Activated CD4-positive, alpha-beta T cell treated with anti-CD3 and anti-CD28 coated beads, Interleukin-2, amount 10 ng/mL, durations not matched to agents 7 days and 5 days (primary cell): ENCODE data around the gene CAGE1. TPM values are rescaled to one million over a fixed set of nuclear protein-coding genes. Genes with fewer than 3 reads are reported as not detected.
"Not testable (repeated sequence)": the region's sequence is repeated elsewhere in the genome, so short reads cannot be mapped to it uniquely, and the experiment has no call there.

Source experiments
- CTCF ChIA-PET: fragments of 350-600 bp; sonication (Branson Sonifier 250); formaldehyde crosslinking; loops from one replicate; lab custom pipeline; 2021; ENCODE audit warnings: antibody characterized with exemption; lab: Charles Lee
- POLR2A ChIA-PET: fragments of 350-600 bp; sonication (Branson Sonifier 250); formaldehyde crosslinking; loops from one replicate; lab custom pipeline; 2021; ENCODE audit warnings: antibody characterized with exemption; lab: Charles Lee
- DNase-seq: peaks from one replicate; pipeline ENCODE4 v3.0.0-alpha.2; 2020
- H3K27ac Mint-ChIP-seq: one replicate; pipeline ENCODE4 v1.8.0; 2021; ENCODE audit warnings: mild to moderate bottlenecking, moderate library complexity, mixed read lengths
- H3K27me3 Mint-ChIP-seq: one replicate; pipeline ENCODE4 v1.8.0; 2021; ENCODE audit warnings: mixed read lengths
- H3K36me3 Mint-ChIP-seq: one replicate; pipeline ENCODE4 v1.8.0; 2021; ENCODE audit warnings: low read depth, mixed read lengths
- H3K4me1 Mint-ChIP-seq: one replicate; pipeline ENCODE4 v1.8.0; 2021; ENCODE audit warnings: mixed read lengths
- H3K4me3 Mint-ChIP-seq: one replicate; pipeline ENCODE4 v1.8.0; 2021; ENCODE audit warnings: mild to moderate bottlenecking, moderate library complexity, mixed read lengths
- H3K9me3 Mint-ChIP-seq: one replicate; pipeline ENCODE4 v1.8.0; 2021; ENCODE audit warnings: mixed read lengths
- total RNA-seq, 2 experiments: library from RNA; stranded (reverse); gene quantifications; one replicate each; pipeline ENCODE4 v1.2.3, GENCODE V29; 2021

Gene CAGE1
- total RNA-seq, 2 experiments from 2014 or later: 0.12 TPM; not detected in 1

GRCh38 chr6:7344773-7345450 is 44.6 kb downstream of the CAGE1 start:
- H3K4me3 Mint-ChIP-seq, H3K36me3 Mint-ChIP-seq, H3K9me3 Mint-ChIP-seq, DNase-seq: not testable (repeated sequence)
- Mint-ChIP-seq H3K27me3 (peaks cover 15% of the 10 kb centered on the region), H3K4me1 (peaks cover 11% of the 10 kb centered on the region), H3K27ac (peak overlapping the region; percentile 38)
- POLR2A ChIA-PET: interaction anchor here (0.8 kb wide), 1 partner anchor 57 kb away, joined by 3 read pairs; no protein-coding TSS in a partner anchor
- CTCF ChIA-PET: interaction anchor here (0.6 to 2.0 kb wide), 2 partner anchors 9 to 16 kb away, joined by 4 read pairs; no protein-coding TSS in a partner anchor

GRCh38 chr6:7343546-7344475 is 45.7 kb downstream of the CAGE1 start:
- peaks cover 9% of the 10 kb centered on the region for H3K27me3 Mint-ChIP-seq
- POLR2A ChIA-PET: no interaction called here
- no peak for DNase-seq
- no peak overlapping the region for H3K4me3 Mint-ChIP-seq
- peaks cover 2% of the 10 kb centered on the region for H3K9me3 Mint-ChIP-seq
- H3K4me1 Mint-ChIP-seq: peaks cover 11% of the 10 kb centered on the region
- H3K36me3 Mint-ChIP-seq: no peaks in the 10 kb centered on the region
- CTCF ChIA-PET: interaction anchor here (2.0 kb wide), 1 partner anchor 15 kb away, joined by 4 read pairs; no protein-coding TSS in a partner anchor
- no peak overlapping the region for H3K27ac Mint-ChIP-seq

- ChIA-PET CTCF (interaction anchor here (0.7 to 0.8 kb wide), 2 partner anchors 11 to 18 kb away, joined by 3 to 5 read pairs; no protein-coding TSS in a partner anchor), POLR2A (no interaction called here)
- no peak overlapping the region for H3K27ac Mint-ChIP-seq
- DNase-seq: no peak
- peaks cover 2% of the 10 kb centered on the region for H3K9me3 Mint-ChIP-seq
- peaks cover 2% of the 10 kb centered on the region for H3K27me3 Mint-ChIP-seq
- H3K36me3 Mint-ChIP-seq: no peaks in the 10 kb centered on the region
- H3K4me3 Mint-ChIP-seq: no peak overlapping the region
- H3K4me1 Mint-ChIP-seq: peaks cover 11% of the 10 kb centered on the region
These were observed 47.4 kb downstream of the CAGE1 start for GRCh38 chr6:7341989-7342742.

- peaks cover 11% of the 10 kb centered on the region for H3K4me1 Mint-ChIP-seq
These were observed 48.3 kb downstream of the CAGE1 start for GRCh38 chr6:7341271-7341670.

GRCh38 chr6:7339007-7339732 is 50.4 kb downstream of the CAGE1 start:
- H3K27ac Mint-ChIP-seq, POLR2A ChIA-PET, H3K36me3 Mint-ChIP-seq, H3K27me3 Mint-ChIP-seq, H3K9me3 Mint-ChIP-seq, H3K4me3 Mint-ChIP-seq, H3K4me1 Mint-ChIP-seq, DNase-seq: not testable (repeated sequence)
- CTCF ChIA-PET: interaction anchor here (0.6 to 1.4 kb wide), 2 partner anchors 11 to 200 kb away, joined by 4 to 7 read pairs; no protein-coding TSS in a partner anchor

More at GRCh38 chr6:7341271-7341670, 48.3 kb downstream of the CAGE1 start:
- Mint-ChIP-seq H3K4me3 (no peak overlapping the region), H3K27me3 (peaks cover 6% of the 10 kb centered on the region), H3K27ac (no peak overlapping the region), H3K9me3 (peaks cover 2% of the 10 kb centered on the region), H3K36me3 (no peaks in the 10 kb centered on the region)
- CTCF ChIA-PET: interaction anchor here (0.8 to 1.0 kb wide), 2 partner anchors 10 to 17 kb away, joined by 5 read pairs; no protein-coding TSS in a partner anchor
- POLR2A ChIA-PET: no interaction called here
- DNase-seq: no peak

DNA sequence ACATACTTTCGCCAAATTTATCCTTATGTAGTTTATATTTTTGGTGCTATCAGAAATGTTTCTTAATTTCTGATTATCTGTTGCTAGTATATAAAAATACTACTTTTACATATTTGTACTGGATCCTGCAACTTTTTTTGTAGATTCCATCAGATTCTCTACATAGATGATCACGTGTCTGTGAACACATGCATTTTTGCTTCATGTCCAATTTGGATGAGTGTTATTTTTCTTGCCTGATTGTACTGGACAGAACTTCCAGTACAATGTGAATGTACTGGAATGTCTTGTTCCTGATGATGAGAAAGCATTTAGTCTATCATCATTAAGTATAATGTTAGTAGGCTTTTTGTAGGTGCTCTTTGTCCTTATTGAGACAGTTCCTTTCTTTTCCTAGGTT is 51.5 kb downstream of the CAGE1 start:
- H3K36me3 Mint-ChIP-seq: no peaks in the 10 kb centered on the region
- no peak overlapping the region for H3K4me3 Mint-ChIP-seq
- ChIA-PET POLR2A (no interaction called here), CTCF (interaction anchor here (1.4 kb wide), 1 partner anchor 10 kb away, joined by 4 read pairs; no protein-coding TSS in a partner anchor)
- H3K27me3 Mint-ChIP-seq: peaks cover 7% of the 10 kb centered on the region
- peaks cover 3% of the 10 kb centered on the region for H3K4me1 Mint-ChIP-seq
- DNase-seq: no peak
- H3K9me3 Mint-ChIP-seq: no peaks in the 10 kb centered on the region
- H3K27ac Mint-ChIP-seq: no peak overlapping the region

GRCh38 chr6:7335519-7335918 is 54.0 kb downstream of the CAGE1 start:
- no peaks in the 10 kb centered on the region for H3K9me3 Mint-ChIP-seq
- no peak overlapping the region for H3K4me3 Mint-ChIP-seq
- no peaks in the 10 kb centered on the region for H3K4me1 Mint-ChIP-seq
- no peak for DNase-seq
- H3K36me3 Mint-ChIP-seq: no peaks in the 10 kb centered on the region
- peaks cover 10% of the 10 kb centered on the region for H3K27me3 Mint-ChIP-seq
- POLR2A ChIA-PET: no interaction called here
- H3K27ac Mint-ChIP-seq: no peak overlapping the region
- CTCF ChIA-PET: interaction anchor here (1.3 to 1.4 kb wide), 2 partner anchors 11 to 20 kb away, joined by 3 to 5 read pairs; no protein-coding TSS in a partner anchor

GRCh38 chr6:7334685-7335084 is 54.9 kb downstream of the CAGE1 start:
- H3K36me3 Mint-ChIP-seq: no peaks in the 10 kb centered on the region
- ChIA-PET CTCF (interaction anchor here (1.3 to 1.4 kb wide), 2 partner anchors 10 to 19 kb away, joined by 3 to 5 read pairs; no protein-coding TSS in a partner anchor), POLR2A (no interaction called here)
- H3K4me1 Mint-ChIP-seq: no peaks in the 10 kb centered on the region
- no peak overlapping the region for H3K27ac Mint-ChIP-seq
- H3K27me3 Mint-ChIP-seq: peaks cover 8% of the 10 kb centered on the region
- DNase-seq: no peak
- H3K4me3 Mint-ChIP-seq: no peak overlapping the region
- no peaks in the 10 kb centered on the region for H3K9me3 Mint-ChIP-seq

GRCh38 chr6:7332090-7332745 is 57.3 kb downstream of the CAGE1 start:
- H3K4me3 Mint-ChIP-seq: no peak overlapping the region
- no peak overlapping the region for H3K27ac Mint-ChIP-seq
- CTCF ChIA-PET: interaction anchor here (0.7 to 2.0 kb wide), 3 partner anchors 9 to 89 kb away, joined by 3 to 5 read pairs (median 3); no protein-coding TSS in a partner anchor
- POLR2A ChIA-PET: no interaction called here
- no peaks in the 10 kb centered on the region for H3K4me1 Mint-ChIP-seq
- H3K36me3 Mint-ChIP-seq: no peaks in the 10 kb centered on the region
- peaks cover 8% of the 10 kb centered on the region for H3K27me3 Mint-ChIP-seq
- H3K9me3 Mint-ChIP-seq: no peaks in the 10 kb centered on the region
- DNase-seq: no peak

DNA sequence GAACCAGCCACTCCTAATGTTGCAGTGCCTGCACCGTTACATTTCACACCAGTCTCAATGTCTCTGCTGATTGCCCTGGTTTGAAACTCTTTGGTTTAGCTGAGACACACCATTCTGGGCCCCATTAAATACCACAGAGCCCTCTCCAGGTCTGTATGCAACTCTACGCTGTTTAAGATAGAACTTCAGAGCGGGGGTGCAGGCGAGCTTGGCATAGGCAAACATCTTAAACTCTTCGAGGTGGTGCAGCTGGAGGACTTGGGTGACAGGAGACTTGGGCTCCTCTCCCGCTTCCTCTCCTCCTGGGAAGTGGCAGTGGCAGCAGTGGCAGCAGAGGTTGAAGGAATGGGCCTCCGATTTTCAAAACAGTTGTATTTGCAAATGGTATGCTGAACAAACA is 58.1 kb downstream of the CAGE1 start:
- no peaks in the 10 kb centered on the region for H3K36me3 Mint-ChIP-seq
- DNase-seq: no peak
- ChIA-PET CTCF (interaction anchor here (0.6 to 2.0 kb wide), 4 partner anchors 9 to 90 kb away, joined by 3 to 5 read pairs (median 3); no protein-coding TSS in a partner anchor), POLR2A (no interaction called here)
- H3K4me3 Mint-ChIP-seq: no peak overlapping the region
- no peaks in the 10 kb centered on the region for H3K9me3 Mint-ChIP-seq
- H3K4me1 Mint-ChIP-seq: no peaks in the 10 kb centered on the region
- peaks cover 5% of the 10 kb centered on the region for H3K27me3 Mint-ChIP-seq
- no peak overlapping the region for H3K27ac Mint-ChIP-seq

- ChIA-PET CTCF (interaction anchor here (1.1 to 1.3 kb wide), 3 partner anchors 10 to 27 kb away, joined by 3 to 4 read pairs (median 4); no protein-coding TSS in a partner anchor), POLR2A (no interaction called here)
- H3K27ac Mint-ChIP-seq: no peak overlapping the region
- peaks cover 11% of the 10 kb centered on the region for H3K27me3 Mint-ChIP-seq
- peaks cover 2% of the 10 kb centered on the region for H3K9me3 Mint-ChIP-seq
- no peak for DNase-seq
- H3K4me1 Mint-ChIP-seq: peaks cover 3% of the 10 kb centered on the region
- H3K4me3 Mint-ChIP-seq: no peak overlapping the region
- no peaks in the 10 kb centered on the region for H3K36me3 Mint-ChIP-seq
These were observed 61.3 kb downstream of the CAGE1 start for GRCh38 chr6:7328243-7328642.
